HG03045 (cell line): Measurements from ENCODE around the gene PPP2R2C.
A peak's percentile ranks its signal among the peaks of the same experiment; 100 is the strongest.

Experiments
- ATAC-seq: cut with Tn5 transposase; IDR thresholded peaks from one replicate; pipeline ENCODE4 v1.9.1; 2021; ENCODE audit warnings: mild to moderate bottlenecking, moderate library complexity; ENCODE audit not compliant: unreplicated experiment

Gene PPP2R2C

GRCh38 chr4:6426571-6427438 lies 45.6 kb downstream of the PPP2R2C start:
- no peak for ATAC-seq

- no peak for ATAC-seq
Measured at GRCh38 chr4:6425911-6426310, 46.5 kb downstream of the PPP2R2C start.

- no peak for ATAC-seq
Measured at GRCh38 chr4:6425336-6425735, 47.1 kb downstream of the PPP2R2C start.

DNA sequence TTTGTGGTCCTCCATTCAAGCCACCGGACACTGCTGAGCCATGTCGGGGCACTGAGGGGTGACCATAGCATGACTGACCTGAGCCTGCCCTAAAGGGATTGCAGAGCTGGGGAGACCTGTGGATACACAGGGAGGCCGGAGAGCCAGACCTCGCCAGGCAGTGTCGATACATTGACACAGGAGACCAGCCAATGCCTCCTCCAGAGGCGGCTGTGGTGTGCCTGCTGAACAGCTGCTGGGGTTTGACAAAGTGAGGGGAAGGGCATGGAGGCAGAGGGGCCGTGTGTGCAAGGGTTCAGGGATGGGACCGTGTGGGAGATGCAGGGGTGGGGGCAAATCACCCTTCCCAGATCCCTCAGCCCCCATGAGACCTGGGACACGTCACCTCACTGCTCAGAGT lies 48.0 kb downstream of the PPP2R2C start:
- ATAC-seq: no peak

DNA sequence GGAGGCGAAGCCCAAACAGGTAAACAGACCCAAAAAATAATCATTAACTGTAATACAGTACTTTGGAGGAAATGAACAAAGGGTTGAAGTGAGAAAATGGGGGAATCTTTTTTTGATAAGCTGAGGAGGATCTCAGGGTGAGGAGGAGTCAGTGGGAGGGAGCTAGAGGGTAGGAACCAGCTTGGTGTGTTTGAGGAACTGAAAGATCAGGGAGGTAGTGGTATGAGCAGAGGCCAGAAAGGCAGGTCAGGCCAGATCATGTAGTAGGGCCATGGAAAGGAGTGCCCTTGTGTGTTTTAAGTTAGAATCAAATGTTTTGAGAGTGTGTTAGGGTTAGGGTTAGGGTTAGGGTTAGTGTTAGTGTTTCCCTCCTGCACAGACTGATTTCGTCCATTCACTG lies 48.8 kb downstream of the PPP2R2C start:
- peak; percentile 69 for ATAC-seq

- ATAC-seq: no peak
Measured at GRCh38 chr4:6422866-6423265, 49.5 kb downstream of the PPP2R2C start.

DNA sequence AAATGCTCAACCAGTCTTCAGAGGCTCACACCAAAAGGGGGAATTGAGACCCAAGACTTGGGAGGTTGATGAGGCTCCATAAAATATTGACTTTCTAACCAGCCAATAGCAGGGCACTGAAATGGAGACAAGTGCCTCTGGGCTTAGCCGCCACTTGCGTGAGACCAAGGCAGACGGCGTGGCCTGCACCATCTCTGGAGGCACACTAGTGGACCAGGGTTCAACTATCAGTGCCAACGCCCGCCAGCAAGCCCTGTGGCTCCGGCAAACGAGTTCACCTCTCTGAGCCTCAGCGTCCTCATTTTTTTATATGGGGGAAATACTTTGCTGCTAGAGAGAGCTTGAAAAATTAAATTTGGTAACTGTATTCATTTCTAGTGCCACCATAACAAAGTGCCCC lies 50.3 kb downstream of the PPP2R2C start:
- no peak for ATAC-seq

DNA sequence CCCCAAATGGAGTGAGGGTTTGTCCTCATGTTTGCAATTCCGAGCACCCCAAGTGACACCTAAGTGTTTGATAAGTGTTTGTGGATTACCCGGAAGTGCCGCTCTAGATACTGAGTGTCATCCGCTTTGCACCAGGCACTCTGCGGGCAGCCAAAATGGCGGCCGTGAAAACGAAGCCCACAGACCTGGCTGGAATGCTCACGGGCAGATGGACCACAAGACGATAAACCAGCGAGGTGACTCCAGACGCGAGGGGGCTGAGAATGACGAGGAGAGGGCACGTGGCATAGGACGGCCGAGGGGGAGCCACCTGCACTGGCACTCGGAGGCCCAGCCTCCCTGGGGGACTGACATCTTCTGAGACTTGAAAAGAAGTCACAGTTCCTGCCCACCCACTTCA lies 51.0 kb downstream of the PPP2R2C start:
- ATAC-seq: no peak

DNA sequence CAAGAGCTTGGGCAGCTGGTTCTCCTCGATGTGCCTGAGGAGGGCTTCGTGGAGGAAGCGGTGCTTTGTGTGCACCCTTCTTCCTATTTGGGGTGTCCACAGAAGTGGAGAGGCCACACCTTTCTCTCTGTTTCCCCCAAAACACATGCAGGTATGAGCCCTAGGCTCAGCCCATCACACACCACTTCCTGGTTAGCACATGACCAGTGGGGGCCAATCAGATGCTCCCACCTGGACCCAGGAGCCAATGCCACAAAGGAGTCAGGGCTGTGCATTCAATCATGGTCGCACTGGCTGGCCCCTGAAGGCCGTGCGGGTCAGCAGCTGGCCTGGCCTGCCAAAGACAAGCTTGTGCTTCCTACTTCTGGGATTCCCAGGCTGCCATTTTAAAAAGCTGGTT lies 51.4 kb downstream of the PPP2R2C start:
- no peak for ATAC-seq

GRCh38 chr4:6420036-6420435 lies 52.4 kb downstream of the PPP2R2C start:
- ATAC-seq: no peak

- no peak for ATAC-seq
Measured at GRCh38 chr4:6419452-6420028, 52.9 kb downstream of the PPP2R2C start.

DNA sequence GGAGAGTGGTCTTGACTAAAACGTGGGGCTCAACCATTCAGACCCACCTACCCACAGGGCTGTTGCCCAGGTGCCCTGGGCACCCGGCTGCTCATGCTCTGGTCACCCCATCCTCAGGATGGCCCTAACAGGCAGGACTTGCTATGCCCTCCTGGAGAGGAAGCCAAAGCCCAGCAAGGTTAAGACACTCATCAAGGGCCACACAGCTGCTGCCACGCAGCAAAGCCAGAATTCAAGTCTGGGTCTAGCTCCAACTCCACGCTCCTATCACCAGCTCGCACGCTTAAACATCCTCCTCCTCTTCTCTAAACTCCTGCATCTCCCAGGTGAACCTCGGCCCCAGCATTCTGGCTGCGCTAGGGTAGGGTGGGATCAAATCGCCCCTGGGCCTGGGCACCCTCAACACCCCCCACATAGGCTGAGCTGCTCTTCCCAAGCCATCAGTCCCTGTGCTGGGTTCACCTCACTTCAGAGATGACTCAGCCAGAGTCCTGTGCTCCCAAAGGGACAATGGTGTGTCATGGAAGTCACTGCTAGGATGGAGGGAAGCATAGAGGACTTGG lies 54.1 kb downstream of the PPP2R2C start:
- no peak for ATAC-seq

- ATAC-seq: no peak
Measured at GRCh38 chr4:6417516-6418050, 54.8 kb downstream of the PPP2R2C start.

DNA sequence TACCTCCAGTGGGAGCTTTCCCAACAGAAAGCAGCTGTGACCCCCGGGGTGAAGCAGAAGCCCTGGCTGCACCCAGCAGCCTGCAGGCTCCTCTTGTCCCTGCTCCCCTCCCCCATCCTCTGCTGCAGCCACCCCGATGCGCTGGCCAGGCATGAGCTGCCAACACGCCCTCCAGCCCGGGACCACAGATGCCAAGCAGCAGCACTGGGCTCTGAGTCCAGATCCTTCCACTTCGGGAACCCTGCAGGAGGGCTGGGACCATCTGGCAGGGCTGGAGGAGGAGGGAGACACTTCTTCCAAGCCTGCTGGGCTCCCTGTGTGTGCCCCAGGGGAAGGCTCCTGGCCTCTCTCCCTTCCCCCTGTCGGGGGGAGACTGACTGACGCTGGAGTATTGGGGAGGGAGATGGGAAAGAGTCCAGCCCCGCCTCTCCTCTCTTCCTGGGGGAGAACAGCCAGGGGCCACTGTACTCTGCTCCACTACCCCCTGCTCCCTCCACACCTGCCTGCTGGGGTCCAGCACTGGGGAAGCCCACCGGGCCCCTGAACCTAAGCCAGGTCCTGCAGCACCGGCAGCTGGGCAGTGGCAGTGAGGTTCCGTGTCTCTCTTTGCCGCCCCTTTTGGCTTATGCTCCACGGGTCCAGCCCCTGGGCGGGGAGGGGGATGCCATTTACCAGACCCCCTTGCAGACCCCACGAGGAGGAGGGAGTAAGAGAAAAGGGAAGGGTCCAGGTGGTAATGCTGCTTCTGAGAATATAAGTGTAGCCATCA lies 55.7 kb downstream of the PPP2R2C start:
- ATAC-seq: no peak

- ATAC-seq: no peak
Measured at GRCh38 chr4:6415031-6415705, 57.2 kb downstream of the PPP2R2C start.

GRCh38 chr4:6414578-6414977 lies 57.8 kb downstream of the PPP2R2C start:
- no peak for ATAC-seq

DNA sequence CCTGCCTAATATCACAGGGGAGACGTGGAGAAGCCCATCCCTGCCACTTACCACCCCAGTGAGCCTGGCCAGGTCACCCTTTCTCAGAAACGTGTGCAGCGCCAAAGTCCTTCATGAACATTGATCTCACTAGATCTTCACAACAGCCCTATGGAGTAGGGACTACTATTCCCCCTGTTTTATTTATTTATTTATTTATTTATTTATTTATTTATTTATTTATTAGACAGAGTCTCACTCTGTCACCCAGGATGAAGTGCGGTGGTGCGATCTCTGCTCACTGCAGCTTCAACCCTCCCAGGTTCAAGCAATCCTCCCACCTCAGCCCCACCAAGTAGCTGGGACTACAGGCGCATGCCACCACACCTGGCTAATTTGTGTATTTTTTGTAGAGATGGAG lies 61.8 kb downstream of the PPP2R2C start:
- no peak for ATAC-seq

DNA sequence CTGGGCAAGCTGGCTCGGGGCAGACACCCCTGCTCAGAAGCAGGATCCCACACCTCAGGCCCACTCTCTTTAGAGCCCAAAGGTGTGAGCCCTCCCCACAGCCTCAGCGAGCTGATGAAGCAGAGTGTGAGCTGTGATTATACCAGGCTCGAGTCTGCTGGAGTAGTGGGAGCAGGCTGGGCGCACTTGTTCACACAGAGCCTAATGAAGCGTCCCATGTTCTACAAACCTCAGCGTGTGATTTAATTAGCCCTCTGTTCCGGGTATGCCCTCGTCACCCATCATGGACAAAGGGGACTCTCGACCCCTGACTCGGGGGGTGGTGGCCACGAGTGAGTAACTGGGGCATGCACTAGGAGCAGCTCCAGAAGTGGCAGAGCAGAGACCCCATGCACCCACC lies 62.3 kb downstream of the PPP2R2C start:
- ATAC-seq: no peak

- no peak for ATAC-seq
Measured at GRCh38 chr4:6409381-6409780, 63.0 kb downstream of the PPP2R2C start.

GRCh38 chr4:6408263-6408662 lies 64.2 kb downstream of the PPP2R2C start:
- ATAC-seq: no peak

GRCh38 chr4:6405397-6405706 lies 67.1 kb downstream of the PPP2R2C start:
- no peak for ATAC-seq
